CD4-positive, alpha-beta T cell treated with Interleukin-17A for 4 hours (primary cell): ENCODE data around the gene POTEF.
"Not testable (repeated sequence)": the region's sequence is repeated elsewhere in the genome, so short reads cannot be mapped to it uniquely, and the experiment has no call there.

Experiments used
- DNase-seq: peaks from one replicate; pipeline ENCODE4 v3.0.0-alpha.2; 2020; ENCODE audit warnings: mixed read lengths

The POTEF gene

DNA sequence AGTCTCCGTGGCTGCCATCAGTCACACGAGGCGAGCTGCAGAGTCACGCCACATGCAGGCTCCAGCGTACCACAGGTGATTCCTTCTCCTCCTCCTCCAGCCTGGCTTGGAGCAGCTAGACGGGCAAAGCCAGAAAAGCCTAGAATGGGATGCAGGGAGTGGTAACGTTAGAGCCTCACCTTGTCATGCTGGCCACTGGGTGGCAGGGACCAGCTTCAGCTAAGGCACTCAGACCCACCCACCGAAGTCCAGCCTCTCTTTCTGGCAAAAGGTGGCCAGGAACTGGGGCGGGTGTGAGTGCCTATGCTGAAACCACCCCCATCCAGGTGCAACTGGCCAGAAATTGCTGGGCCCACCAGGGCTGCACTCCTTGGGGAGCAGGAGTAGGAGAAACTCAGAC, 1.3 kb downstream of the POTEF start:
- DNase-seq = not testable (repeated sequence)

DNA sequence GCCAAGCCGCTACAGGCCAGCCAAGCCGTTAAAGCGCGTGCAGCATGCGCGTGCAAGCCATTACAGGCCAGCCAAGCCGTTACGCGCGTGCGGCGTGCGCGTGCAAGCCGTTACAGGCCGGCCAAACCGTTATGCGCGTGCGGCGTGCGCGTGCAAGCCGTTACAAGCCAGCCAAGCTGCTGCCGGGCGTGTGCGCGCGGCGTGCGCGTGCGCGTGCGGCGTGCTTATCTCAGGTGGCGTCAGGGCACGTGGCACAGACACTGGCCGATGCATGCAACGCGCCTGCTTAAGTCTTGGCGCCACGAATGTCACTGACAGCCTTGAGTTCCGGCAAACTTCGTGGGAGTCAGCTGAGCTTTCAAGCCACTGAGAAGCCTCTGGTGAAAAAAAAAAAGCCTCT, 8.1 kb downstream of the POTEF start:
- DNase-seq = not testable (repeated sequence)

DNA sequence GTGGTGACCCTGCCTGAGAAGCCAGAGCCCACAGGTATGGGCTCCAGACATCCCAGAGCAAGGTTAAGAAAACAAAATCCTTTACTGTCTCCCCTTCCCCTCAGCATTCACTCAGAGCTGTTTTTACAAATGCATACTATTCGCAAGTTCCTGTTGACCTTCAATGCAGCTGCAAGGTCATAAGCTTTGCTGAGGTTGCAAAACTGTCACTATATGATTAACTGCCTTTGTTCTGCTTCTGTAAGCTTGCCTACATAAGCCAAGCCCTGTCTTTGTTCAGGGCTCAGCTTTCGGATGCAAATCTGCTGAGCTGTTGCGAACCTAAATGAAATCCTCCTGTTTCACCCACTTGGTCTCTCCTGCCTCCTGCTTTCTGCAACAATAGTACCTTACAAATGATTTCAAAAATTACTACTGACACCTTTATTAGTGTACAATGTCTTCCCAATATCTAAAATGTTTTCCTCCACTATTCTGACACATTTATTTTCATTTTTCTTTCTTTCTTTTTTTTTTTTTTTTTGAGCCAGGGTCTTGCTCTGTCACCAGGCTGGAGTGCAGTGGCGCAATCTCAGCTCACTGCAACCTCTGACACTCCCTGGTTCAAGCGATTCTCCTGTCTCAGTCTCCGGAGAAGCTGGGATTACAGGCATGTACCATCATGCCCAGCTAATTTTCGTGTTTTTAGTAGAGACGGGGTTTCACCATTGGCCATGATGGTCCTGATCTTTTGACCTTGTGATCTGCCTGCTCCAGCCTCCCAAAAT, 26.2 kb downstream of the POTEF start:
- not testable (repeated sequence) for DNase-seq

DNA sequence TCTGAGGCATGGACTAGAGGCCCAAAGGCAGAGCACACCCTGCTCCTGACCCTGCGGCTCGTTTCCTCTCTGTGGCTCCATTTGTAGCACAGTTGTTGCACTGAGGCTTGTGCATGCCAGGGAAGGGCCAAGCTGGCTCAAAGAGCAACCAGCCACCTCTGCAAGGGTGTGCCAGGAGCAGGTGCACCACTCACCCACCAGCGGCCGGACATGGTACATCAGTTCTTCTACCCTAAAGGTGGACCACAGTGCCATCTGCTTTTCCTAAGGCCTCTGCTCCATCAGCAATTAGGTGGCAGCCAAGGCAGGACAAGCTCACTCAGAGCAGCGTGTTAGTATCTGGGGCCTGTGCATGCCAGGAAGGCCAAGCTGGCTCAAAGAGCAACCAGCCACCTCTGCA, 66.4 kb downstream of the POTEF start:
- DNase-seq = not testable (repeated sequence)

GRCh38 chr2:130059982-130060381, 69.0 kb downstream of the POTEF start:
- not testable (repeated sequence) for DNase-seq

- not testable (repeated sequence) for DNase-seq
Observed at GRCh38 chr2:130056336-130056735, 72.7 kb downstream of the POTEF start.

DNA sequence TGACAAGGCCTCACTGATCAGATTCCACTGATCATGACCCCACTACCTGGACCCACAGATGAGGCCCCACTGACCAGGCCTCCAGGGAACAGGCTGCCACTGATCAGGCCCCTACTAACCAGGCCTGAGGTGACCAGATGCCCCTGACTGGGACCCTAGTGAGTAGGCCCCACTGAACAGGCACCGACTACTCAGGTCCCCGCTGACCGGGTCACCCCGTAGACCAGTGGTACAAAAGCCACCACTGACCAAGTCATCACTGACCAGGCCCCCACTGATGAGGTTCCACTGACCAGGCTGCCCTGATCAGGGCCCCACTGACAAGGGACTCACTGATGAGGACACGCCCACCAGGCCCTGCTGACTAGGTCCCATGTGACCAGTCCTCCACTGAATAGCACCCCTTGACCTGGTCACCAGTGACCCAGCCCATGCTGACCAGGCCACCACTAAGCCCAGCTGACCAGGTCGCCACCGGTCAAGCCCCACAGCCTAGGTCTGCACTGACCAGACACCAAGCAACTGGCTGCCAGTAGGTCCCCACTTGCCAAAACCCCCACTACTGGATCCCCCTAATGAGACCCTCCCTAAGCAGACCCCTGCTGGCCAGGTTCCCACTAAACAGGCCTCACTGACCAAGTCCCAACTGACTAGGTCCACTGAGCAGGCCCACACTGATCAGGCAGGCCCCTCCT, 75.7 kb downstream of the POTEF start:
- not testable (repeated sequence) for DNase-seq

GRCh38 chr2:130052376-130052775, 76.6 kb downstream of the POTEF start:
- DNase-seq = not testable (repeated sequence)

DNA sequence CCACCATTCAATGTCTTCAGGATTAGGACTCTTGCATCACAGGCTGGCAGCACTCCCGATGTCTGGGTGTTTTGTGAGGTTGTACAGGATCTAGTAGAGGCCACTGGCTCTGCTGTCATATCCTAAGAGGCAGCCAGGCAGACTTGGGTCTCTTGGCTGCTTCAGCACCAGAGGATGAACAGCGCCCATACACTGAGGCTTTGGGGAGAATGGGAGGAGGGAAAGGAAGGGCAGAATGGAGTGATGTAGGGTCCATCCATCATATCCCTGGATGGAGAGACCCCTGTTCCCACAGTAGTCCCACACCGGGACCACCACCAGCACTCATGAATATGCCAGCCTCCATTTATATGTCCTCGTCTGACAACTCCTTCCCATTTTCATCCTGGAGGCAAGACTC, 80.6 kb downstream of the POTEF start:
- not testable (repeated sequence) for DNase-seq

- not testable (repeated sequence) for DNase-seq
Observed at GRCh38 chr2:130038265-130038603, 90.8 kb downstream of the POTEF start.

DNA sequence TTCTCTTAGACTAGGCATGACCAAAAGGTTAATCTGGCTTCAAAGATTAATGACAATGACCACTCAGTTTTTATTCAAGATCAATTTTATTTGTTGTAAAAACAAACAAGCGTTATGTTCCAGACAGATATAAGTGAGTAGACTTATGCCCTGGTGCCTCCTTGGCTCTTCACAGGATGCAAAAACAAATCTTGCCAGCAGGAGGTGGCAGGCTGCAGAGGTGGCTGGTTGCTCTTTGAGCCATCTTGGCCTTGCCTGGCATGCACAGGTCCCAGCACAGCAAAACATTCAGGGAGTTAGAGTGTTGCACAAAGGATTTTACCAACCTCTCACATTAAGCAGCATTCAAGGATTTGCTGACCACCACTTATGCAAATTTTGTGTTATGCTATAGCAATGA, 103.1 kb downstream of the POTEF start:
- not testable (repeated sequence) for DNase-seq
